Fibroblast of lung (primary cell): ENCODE data around the gene FGF2.

Experiments
- CTCF ChIP-seq, 2 donors: IDR thresholded peaks in 1 of 2; conservative IDR thresholded peaks in 1 of 2; 1 replicate in 1 of 2; 2 replicates in 1 of 2; pipeline ENCODE4 v1.5.1; 2011 to 2012; ENCODE audit warnings: low read length in 2 of 2, control low read depth in 1 of 2, inconsistent platforms in 1 of 2, low read depth in 1 of 2, mild to moderate bottlenecking in 1 of 2
- EZH2 ChIP-seq: IDR thresholded peaks from 2 replicates; pipeline ENCODE4 v1.5.1; 2012; ENCODE audit warnings: low read length, control low read depth, mild to moderate bottlenecking; ENCODE audit errors: missing control alignments

GRCh38 chr4:122928930-122929329 is 102.3 kb downstream of the FGF2 start:
- TF ChIP-seq CTCF (conservative IDR thresholded peaks at IDR 0.05 in 1 of 2, IDR thresholded peaks at IDR 0.05 in 1 of 2; ENCODE audit: low read depth in 1 of 2, low read length in 2 of 2) (no peak), EZH2 (no peak)
